Activated CD8-positive, alpha-beta memory T cell treated with anti-CD3 and anti-CD28 coated beads, Interleukin-2, amount 50 U/mL, for 48 hours (primary cell): ENCODE results near the gene TREML4.
"Not testable (repeated sequence)": the region's sequence is repeated elsewhere in the genome, so short reads cannot be mapped to it uniquely, and the experiment has no call there.

Experiments used
- DNase-seq: peaks from one replicate; pipeline ENCODE4 v3.0.0-alpha.2; 2020

The TREML4 gene, protein sequence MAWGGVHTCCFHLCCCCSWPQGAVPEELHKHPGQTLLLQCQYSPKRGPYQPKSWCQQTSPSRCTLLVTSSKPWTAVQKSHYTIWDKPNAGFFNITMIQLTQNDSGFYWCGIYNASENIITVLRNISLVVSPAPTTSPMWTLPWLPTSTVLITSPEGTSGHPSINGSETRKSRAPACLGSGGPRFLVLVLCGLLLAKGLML

GRCh38 chr6:41228096-41228495 is at the start of gene TREML4:
Gene TREML4 (plus strand): TSS chr6:41228349. CDS start chr6:41228428, 79 bp downstream.
- DNase-seq: no peak

GRCh38 chr6:41179163-41179562 is 49.0 kb upstream of the TREML4 start:
- DNase-seq: no peak

- DNase-seq: no peak
These were observed 46.6 kb upstream of the TREML4 start for GRCh38 chr6:41181566-41181965.

- DNase-seq: no peak
These were observed 45.8 kb upstream of the TREML4 start for GRCh38 chr6:41182069-41183034.

- no peak for DNase-seq
These were observed 43.4 kb upstream of the TREML4 start for GRCh38 chr6:41184761-41185160.

DNA sequence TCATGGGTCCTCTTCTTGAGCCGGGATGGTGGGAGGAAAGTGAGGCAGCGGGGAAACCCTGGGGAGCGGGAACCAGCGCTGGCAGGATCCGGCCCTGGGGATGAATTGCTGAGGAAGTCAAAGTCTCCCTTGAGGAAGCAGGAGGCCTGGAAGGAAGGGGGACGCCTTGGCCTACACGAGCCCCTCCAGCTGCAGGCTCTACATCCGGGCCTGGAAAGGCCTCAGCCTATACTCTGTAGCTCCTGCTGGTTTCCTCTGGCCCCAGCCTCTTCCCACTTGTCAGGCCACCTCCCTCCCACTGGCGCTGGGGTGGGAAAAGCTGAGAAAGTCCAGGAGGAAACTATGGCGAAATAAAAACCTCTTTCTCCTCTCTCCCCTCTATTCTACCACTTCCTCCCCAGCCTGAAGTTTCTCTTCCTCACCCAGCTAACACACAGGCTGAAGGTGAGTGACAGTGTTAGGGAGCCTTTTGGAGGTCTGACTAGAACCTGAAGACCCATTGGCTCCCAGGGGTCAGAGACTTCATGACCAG is 42.1 kb upstream of the TREML4 start:
- no peak for DNase-seq

DNA sequence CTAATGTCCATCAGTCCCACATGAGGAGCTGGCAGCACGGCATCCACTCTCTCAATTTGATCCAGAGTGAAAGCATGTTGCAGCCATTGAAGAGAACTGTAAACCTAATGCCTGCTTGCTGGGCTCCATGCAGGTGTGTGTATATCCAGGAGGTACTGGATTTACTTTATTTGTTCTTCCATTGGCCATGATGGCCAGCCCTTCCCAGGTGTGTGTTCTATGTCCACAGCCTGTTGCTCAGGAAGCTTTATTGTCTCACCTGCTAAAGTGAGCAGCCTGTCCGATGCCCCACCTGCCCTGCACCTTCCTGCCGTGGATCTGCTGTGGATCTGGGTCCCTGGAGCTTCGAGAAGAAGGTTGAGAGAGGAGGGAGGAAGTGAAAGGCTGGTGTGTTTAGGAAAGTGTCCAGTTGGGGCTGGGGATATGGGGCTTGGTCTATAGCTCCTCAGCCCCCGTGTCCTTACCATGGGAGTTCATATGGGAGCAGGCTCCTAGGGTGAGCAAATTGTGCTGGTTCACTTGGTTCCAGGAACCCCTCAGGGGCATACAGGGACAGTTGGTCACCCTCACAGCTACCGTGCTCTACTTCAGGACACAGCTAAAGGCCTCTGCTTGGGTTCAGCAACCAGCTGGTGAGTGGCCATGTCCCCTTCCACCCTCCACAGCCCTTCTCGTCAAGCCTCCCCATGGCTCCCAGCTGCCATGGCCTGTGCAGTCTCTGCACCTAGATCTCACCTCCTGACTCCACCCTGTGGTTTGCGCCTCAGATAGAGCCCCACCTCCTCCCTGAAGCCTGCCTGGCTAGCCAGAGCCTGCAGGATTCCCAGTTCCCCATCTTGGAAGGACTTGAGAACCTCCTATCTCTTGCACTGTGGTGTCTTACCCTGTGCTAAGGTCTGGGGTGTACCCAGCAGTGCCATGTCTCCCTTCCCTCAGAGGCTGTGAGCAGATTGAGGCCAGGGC is 39.9 kb upstream of the TREML4 start:
- no peak for DNase-seq

- DNase-seq: not testable (repeated sequence)
These were observed 39.1 kb upstream of the TREML4 start for GRCh38 chr6:41189046-41189445.

DNA sequence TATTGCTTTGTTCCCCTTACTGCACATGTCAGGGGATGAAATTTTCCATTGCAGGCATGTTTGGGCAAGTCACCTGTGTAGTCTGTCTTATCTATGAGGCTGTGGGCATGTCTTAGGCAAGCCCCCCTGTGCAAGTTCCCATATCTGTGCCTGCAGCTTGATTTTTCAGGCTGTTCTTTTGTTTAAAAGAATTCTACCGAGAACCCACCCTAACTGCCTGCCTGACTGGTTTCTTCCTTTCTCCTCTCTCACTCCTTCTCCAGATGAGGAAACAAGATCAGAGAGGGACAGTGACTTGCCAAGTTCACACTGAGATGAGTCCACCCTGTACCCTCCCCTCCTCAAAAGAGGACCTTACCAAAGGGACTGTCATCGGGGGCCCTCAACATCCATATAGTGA is 38.2 kb upstream of the TREML4 start:
- no peak for DNase-seq

DNA sequence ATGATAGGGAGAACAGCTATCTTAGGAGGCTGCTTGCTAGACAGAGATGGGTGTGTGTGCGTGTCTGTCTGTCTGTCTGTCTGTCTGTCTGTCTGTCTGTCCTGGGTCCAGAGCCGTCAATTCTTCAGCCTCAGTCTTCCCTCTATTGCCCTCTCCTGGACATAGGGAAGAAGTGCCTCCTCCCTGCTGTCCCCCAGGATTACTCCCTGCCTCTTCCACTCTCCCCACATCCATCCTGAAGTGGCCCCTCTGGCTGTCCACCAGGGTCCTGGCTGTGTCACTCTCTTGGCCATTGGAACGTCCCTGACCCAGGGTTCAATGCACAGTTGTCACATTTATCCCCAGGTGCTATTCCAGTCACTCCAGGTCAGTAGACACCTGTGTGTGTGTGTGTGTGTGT is 37.4 kb upstream of the TREML4 start:
- DNase-seq: no peak

- DNase-seq: peak; percentile 76
These were observed 36.6 kb upstream of the TREML4 start for GRCh38 chr6:41191569-41191968.

- no peak for DNase-seq
These were observed 34.9 kb upstream of the TREML4 start for GRCh38 chr6:41193171-41193734.

- no peak for DNase-seq
These were observed 34.3 kb upstream of the TREML4 start for GRCh38 chr6:41193884-41194283.

- DNase-seq: no peak
These were observed 33.8 kb upstream of the TREML4 start for GRCh38 chr6:41194386-41194785.

- no peak for DNase-seq
These were observed 30.9 kb upstream of the TREML4 start for GRCh38 chr6:41197234-41197633.

DNA sequence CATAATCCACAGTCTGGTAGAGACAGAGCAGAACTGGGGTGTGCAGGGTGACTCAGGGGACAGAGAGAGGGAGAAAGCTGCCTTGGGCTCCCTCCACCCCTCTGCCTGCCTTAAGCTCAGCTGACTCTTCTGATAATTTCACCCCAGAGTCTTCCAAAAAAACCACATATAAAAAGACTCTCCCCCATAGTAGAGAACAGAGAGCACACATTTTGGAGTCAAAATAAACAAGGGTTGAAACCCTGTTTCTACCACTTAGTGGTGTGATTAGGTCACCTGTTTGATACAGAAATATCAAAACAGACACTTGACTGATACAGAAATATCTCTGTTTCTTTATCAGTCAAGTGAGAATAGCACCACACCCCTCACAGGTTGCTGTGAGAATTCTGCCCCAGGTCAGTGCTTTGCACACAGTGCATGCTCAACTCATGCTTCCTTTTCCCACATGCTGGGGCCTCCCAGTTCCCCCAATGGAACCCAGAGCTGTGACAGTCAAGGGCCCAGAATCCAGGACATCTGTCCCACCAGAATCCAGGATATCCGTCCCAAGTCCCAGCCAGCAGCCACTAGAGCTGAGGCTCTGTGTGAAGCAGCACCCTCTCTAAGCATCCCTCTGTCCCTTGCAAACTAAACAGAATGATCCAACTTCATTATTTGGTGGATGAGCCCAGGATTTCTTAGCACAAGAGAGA is 28.4 kb upstream of the TREML4 start:
- DNase-seq: no peak

GRCh38 chr6:41200296-41200900 is 27.8 kb upstream of the TREML4 start:
- DNase-seq: peak; percentile 77

GRCh38 chr6:41200901-41201763 is 27.0 kb upstream of the TREML4 start, which contains the start of gene TREML2:
Gene TREML2 (minus strand): TSS chr6:41201149. CDS start chr6:41201008, 141 bp downstream.
- DNase-seq: peak; percentile 67

DNA sequence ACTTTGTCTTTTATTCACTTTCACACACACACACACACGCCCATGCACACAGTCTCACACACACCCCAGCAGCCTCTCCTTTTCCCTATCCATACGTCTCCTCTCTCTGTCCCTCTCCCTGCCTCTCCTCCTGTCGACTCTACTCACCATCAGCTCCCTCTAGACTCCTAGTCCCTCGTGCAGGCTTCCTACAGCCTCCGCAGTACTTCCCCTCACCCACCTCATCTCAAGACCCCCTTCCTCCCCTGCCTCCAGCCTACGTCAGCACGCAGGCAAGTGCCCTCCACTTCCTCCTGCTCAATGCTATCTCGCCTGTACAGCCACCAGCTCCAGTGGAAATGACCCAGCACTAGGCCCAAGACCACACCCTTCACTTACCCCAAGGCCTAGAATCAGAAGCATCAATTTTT is 26.4 kb upstream of the TREML4 start:
- no peak for DNase-seq

GRCh38 chr6:41204156-41204555 is 24.0 kb upstream of the TREML4 start:
- no peak for DNase-seq
